ENCODE results near the gene ERBIN.
"Not testable (repeated sequence)": the region's sequence is repeated elsewhere in the genome, so short reads cannot be mapped to it uniquely, and the experiment has no call there.

GRCh38 chr5:65915661-65916060 lies 10.7 kb upstream of the ERBIN start:
- TF ChIP-seq POLR2A, CTCF (IDR thresholded peaks at IDR 0.05): not testable (repeated sequence)

All from esophagus squamous epithelium (tissue), 4 donors.